Measurements from ENCODE around the gene MCC. TPM values are rescaled to one million over a fixed set of nuclear protein-coding genes. Genes with fewer than 3 reads are reported as not detected.

Gene MCC
- polyA plus RNA-seq, 4 donors = 0.45 to 3.5 (median 1.6) TPM

DNA sequence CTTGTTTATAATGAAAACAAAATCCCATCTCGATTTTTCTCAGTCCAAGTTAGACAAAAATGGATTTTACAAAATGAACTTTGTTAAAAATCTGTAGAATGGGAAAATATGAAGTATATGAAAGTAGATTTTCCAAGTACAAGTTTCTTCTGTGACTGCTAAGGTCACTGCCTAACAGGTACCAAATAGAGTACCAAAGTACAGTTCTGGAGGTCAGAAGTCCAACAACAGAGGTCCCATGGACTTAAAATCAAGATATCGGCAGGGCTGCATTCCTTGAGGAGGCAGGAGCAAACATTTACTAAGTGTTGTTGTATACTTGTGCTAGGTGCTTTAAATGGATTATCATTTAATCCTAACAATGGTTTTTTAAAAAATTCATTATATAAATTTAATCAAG lies 31.2 kb upstream of the MCC start:
- Histone ChIP-seq H3K36me3 (ENCODE audit: control insufficient read depth in 3 of 3, insufficient read depth in 2 of 3, low read depth in 1 of 3, low read length in 3 of 3) (peaks cover 0 to 7% (median 3%) of the 10 kb centered on the region in 3 donors), H3K27me3 (ENCODE audit: control insufficient read depth in 3 of 3, insufficient read depth in 3 of 3, low read length in 3 of 3) (no peaks in the 10 kb centered on the region), H3K4me3 (ENCODE audit: low read depth in 1 of 3, low read length in 3 of 3) (no peak overlapping the region), H3K4me1 (ENCODE audit: control insufficient read depth in 3 of 3, insufficient read depth in 2 of 3, low read depth in 1 of 3, low read length in 2 of 3) (peaks cover 0 to 3% (median under 1%) of the 10 kb centered on the region in 3 donors), H3K27ac (ENCODE audit: low read depth in 1 of 3, low read length in 2 of 3) (no peak overlapping the region), H3K9me3 (ENCODE audit: control insufficient read depth in 2 of 2, insufficient read depth in 1 of 2, low read depth in 1 of 2, low read length in 1 of 2) (no peaks in the 10 kb centered on the region)
- DNase-seq = peak in 1 of 2 donors; percentile 39
- WGBS, 3 donors = 75 to 80% (median 79%) methylated on average over 2 of the region's 2 CpGs
- FAIRE-seq = no peak

DNA sequence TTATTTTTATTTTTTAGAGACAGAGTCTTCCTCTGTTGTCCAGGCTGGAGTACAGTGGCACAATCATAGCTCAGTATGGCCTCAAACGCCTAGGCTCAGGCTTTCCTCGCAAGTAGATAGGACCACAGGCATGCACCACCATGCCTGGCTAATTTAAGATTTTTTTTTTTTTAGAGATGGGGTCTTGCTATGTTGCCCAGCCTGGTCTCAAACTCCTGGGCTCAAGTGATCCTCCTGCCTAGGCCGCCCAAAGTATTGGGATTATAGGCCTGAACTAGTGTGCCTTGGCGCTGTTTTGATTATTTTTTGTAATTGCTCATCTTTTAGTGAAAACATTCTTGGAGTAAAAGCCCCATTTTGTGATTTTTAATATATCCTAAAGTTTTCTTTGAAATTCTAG lies 30.6 kb upstream of the MCC start:
- no peak overlapping the region for H3K4me3 ChIP-seq (ENCODE audit: low read depth in 1 of 3, low read length in 3 of 3)
- H3K27me3 ChIP-seq (ENCODE audit: control insufficient read depth in 3 of 3, insufficient read depth in 3 of 3, low read length in 3 of 3) = no peaks in the 10 kb centered on the region
- H3K4me1 ChIP-seq (ENCODE audit: control insufficient read depth in 3 of 3, insufficient read depth in 2 of 3, low read depth in 1 of 3, low read length in 2 of 3) = peaks cover 0 to 3% (median 3%) of the 10 kb centered on the region in 3 donors
- DNase-seq (no peak), FAIRE-seq (no peak)
- H3K36me3 ChIP-seq (ENCODE audit: control insufficient read depth in 3 of 3, insufficient read depth in 2 of 3, low read depth in 1 of 3, low read length in 3 of 3) = peaks cover 0 to 7% (median 3%) of the 10 kb centered on the region in 3 donors
- whole genome bisulfite sequencing, 3 donors = 95 to 98% (median 97%) methylated on average over 4 of the region's 4 CpGs
- no peaks in the 10 kb centered on the region for H3K9me3 ChIP-seq (ENCODE audit: control insufficient read depth in 2 of 2, insufficient read depth in 1 of 2, low read depth in 1 of 2, low read length in 1 of 2)
- H3K27ac ChIP-seq (ENCODE audit: low read depth in 1 of 3, low read length in 2 of 3) = no peak overlapping the region

DNA sequence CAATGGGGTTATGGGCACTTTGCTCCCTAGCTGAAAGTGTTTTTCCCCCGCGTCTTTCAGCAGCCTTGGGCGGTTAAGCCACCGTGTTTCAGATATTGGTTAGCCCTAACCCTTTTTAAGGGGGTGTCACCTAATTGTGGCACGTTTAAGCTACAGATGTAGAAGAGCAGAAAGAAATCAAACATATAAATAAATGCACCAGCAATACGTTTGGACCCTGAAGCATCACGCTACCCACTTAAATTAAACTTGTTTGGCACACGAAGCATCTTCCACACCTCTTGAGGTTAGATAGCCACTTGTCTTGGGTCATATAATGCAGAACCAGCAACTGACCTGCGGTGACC lies 26.0 kb upstream of the MCC start:
- Histone ChIP-seq H3K36me3 (ENCODE audit: control insufficient read depth in 3 of 3, insufficient read depth in 2 of 3, low read depth in 1 of 3, low read length in 3 of 3) (peaks cover 0 to 7% (median 3%) of the 10 kb centered on the region in 3 donors), H3K4me3 (ENCODE audit: low read depth in 1 of 3, low read length in 3 of 3) (peak overlapping the region; percentile 50 to 93 (median 61)), H3K9me3 (ENCODE audit: control insufficient read depth in 2 of 2, insufficient read depth in 1 of 2, low read depth in 1 of 2, low read length in 1 of 2) (no peaks in the 10 kb centered on the region), H3K27me3 (ENCODE audit: control insufficient read depth in 3 of 3, insufficient read depth in 3 of 3, low read length in 3 of 3) (no peaks in the 10 kb centered on the region), H3K4me1 (ENCODE audit: control insufficient read depth in 3 of 3, insufficient read depth in 2 of 3, low read depth in 1 of 3, low read length in 2 of 3) (peaks cover 2 to 8% (median 3%) of the 10 kb centered on the region in 3 donors), H3K27ac (ENCODE audit: low read depth in 1 of 3, low read length in 2 of 3) (peak overlapping the region; percentile 89 to 99 (median 95))
- WGBS, 3 donors = 4 to 10% (median 5%) methylated on average over 9 of the region's 9 CpGs
- FAIRE-seq (no peak), DNase-seq (no peak)

DNA sequence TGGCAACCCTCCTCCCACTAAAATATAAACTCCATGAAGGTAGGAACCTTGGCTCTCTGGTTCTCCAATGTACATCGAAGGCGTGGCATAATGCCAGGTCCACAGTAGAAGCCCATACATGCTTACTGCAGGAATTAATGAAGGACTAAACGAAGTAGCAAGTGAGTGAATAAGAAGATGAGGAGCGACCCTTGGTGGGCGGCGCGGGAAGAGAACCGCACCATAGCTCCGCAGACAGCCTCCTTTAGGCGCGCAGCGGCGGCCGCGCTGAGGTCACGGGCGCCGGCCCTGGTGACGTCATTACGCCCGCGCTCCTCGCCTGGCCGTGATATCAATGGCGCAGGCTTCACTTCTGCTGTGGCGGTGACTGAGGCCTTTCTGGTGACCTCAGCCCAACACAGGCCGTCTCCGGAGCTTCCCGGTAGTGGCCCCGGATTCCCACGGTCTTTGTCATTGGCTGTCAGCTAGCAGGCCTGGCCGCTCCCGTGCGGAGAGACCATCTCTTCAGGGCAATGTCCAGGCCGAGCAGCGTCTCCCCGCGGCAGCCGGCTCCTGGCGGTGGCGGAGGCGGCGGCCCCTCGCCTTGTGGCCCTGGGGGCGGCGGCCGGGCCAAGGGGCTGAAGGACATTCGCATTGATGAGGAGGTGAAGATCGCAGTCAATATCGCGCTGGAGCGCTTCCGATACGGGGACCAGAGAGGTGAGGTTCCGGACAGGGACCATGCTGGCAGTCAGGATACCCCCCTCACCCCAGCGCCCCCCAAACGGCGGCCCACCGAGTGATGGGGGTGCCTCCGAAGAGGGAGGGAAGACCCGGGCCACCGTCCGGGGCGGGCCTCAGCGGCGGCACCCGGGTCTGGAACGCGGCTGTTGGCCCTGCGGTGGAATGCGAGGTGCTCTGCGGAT lies 25.4 kb upstream of the MCC start, which contains the start of gene YTHDC2:
Gene YTHDC2 (plus strand): TSS at position 311 of the 905 bp plus-strand sequence. CDS start 202 bp downstream, at position 513.
- H3K27me3 ChIP-seq (ENCODE audit: control insufficient read depth in 3 of 3, insufficient read depth in 3 of 3, low read length in 3 of 3) = no peaks in the 10 kb centered on the region
- no peaks in the 10 kb centered on the region for H3K9me3 ChIP-seq (ENCODE audit: control insufficient read depth in 2 of 2, insufficient read depth in 1 of 2, low read depth in 1 of 2, low read length in 1 of 2)
- peak within 1 kb of the TSS; percentile 50 to 93 (median 61) for H3K4me3 ChIP-seq (ENCODE audit: low read depth in 1 of 3, low read length in 3 of 3)
- H3K36me3 ChIP-seq (ENCODE audit: control insufficient read depth in 3 of 3, insufficient read depth in 2 of 3, low read depth in 1 of 3, low read length in 3 of 3) = peaks cover 0 to 4% (median 3%) of the 10 kb centered on the region in 3 donors
- peak within 1 kb of the TSS; percentile 89 to 99 (median 95) for H3K27ac ChIP-seq (ENCODE audit: low read depth in 1 of 3, low read length in 2 of 3)
- WGBS, 3 donors = 0 to 1% (median 1%) methylated on average over 65 to 72 of the region's 72 CpGs
- H3K4me1 ChIP-seq (ENCODE audit: control insufficient read depth in 3 of 3, insufficient read depth in 2 of 3, low read depth in 1 of 3, low read length in 2 of 3) = peaks cover 2 to 8% (median 3%) of the 10 kb centered on the region in 3 donors
- DNase-seq (peak; percentile 84 to 94), FAIRE-seq (no peak)

DNA sequence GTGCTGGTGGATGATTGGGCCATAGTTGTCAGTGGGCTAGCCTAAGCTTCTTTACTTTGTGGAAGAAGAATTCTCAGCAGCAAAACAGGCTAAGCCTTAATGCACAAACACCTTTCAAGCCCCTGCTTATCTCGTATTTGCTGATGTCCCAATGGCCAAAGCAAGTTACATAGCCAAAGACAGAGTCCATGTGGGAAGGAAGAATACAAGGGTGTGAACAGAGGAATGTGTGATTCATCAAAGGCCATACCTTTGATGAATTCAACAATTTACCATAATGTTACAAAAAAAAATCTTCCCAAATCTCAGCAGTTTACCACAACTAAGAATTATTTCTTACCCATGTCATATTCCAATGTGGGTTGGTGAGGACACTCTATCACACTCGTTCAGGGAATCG lies 24.1 kb upstream of the MCC start:
- no peak for FAIRE-seq
- Histone ChIP-seq H3K36me3 (ENCODE audit: control insufficient read depth in 3 of 3, insufficient read depth in 2 of 3, low read depth in 1 of 3, low read length in 3 of 3) (no peaks in the 10 kb centered on the region), H3K9me3 (ENCODE audit: control insufficient read depth in 2 of 2, insufficient read depth in 1 of 2, low read depth in 1 of 2, low read length in 1 of 2) (no peaks in the 10 kb centered on the region), H3K27me3 (ENCODE audit: control insufficient read depth in 3 of 3, insufficient read depth in 3 of 3, low read length in 3 of 3) (peaks cover 0 to 3% (median 0%) of the 10 kb centered on the region in 3 donors), H3K27ac (ENCODE audit: low read depth in 1 of 3, low read length in 2 of 3) (no peak overlapping the region), H3K4me3 (ENCODE audit: low read depth in 1 of 3, low read length in 3 of 3) (no peak overlapping the region), H3K4me1 (ENCODE audit: control insufficient read depth in 3 of 3, insufficient read depth in 2 of 3, low read depth in 1 of 3, low read length in 2 of 3) (peaks cover 2 to 8% (median 3%) of the 10 kb centered on the region in 3 donors)
- no peak for DNase-seq
- 89 to 92% (median 90%) methylated on average over 3 of the region's 3 CpGs for WGBS, 3 donors

DNA sequence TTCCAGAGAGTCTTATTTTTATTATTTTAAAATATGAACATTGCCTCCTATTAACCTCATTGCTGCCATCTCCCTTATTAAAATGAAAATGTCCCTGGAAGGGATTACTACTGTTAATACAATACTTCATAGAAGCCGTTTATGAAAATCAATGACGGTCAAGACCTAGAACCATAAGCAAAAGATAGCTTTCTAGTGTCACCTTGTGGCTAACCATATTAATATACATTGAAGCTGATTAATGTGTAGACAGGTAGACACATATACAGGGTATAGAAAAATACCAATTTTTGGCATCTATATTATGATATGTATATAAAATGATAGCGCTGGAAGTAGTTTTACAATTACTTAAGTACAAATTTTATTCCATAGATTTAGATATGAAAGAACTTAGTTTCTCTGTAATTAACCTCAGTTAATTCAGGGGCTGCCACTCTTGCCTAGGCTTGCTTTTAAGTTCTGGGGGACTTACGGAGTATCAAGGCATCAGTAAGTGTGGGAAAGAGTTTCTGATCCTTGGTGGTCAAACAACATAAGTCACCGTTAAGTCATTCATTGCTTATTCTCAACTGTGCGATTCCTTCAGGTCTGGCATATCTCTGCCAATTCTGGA lies 22.7 kb upstream of the MCC start:
- peak; percentile 38 to 40 for DNase-seq
- H3K36me3 ChIP-seq (ENCODE audit: control insufficient read depth in 3 of 3, insufficient read depth in 2 of 3, low read depth in 1 of 3, low read length in 3 of 3) = no peaks in the 10 kb centered on the region
- H3K4me3 ChIP-seq (ENCODE audit: low read depth in 1 of 3, low read length in 3 of 3) = no peak overlapping the region
- H3K27ac ChIP-seq (ENCODE audit: low read depth in 1 of 3, low read length in 2 of 3) = no peak overlapping the region
- no peaks in the 10 kb centered on the region for H3K9me3 ChIP-seq (ENCODE audit: control insufficient read depth in 2 of 2, insufficient read depth in 1 of 2, low read depth in 1 of 2, low read length in 1 of 2)
- peak; percentile 5 for FAIRE-seq
- peaks cover 2 to 8% (median 3%) of the 10 kb centered on the region in 3 donors for H3K4me1 ChIP-seq (ENCODE audit: control insufficient read depth in 3 of 3, insufficient read depth in 2 of 3, low read depth in 1 of 3, low read length in 2 of 3)
- H3K27me3 ChIP-seq (ENCODE audit: control insufficient read depth in 3 of 3, insufficient read depth in 3 of 3, low read length in 3 of 3) = peaks cover 0 to 3% (median 0%) of the 10 kb centered on the region in 3 donors
- 55 to 57% (median 56%) methylated on average over 6 of the region's 6 CpGs for WGBS, 3 donors

DNA sequence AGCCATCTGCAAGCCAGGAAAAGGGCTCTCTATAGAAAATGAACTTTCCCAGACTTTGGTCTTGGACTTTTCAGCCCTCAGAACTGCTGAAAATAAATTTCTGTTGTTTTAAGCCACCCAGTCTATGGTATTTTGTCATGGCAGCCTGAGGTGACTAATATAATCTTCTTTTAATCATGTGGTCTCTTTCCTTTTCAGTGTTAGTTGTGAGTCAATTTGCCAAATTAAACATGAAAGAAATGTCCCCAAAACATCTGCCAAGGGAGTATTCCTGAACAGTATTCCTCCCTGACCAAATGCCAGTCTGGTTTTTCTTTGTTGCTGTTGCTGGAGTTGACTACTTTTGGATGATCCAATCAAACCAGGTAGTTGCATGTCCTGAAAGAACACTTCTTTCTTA lies 20.5 kb upstream of the MCC start:
- no peak for FAIRE-seq
- Histone ChIP-seq H3K9me3 (ENCODE audit: control insufficient read depth in 2 of 2, insufficient read depth in 1 of 2, low read depth in 1 of 2, low read length in 1 of 2) (no peaks in the 10 kb centered on the region), H3K4me3 (ENCODE audit: low read depth in 1 of 3, low read length in 3 of 3) (no peak overlapping the region), H3K4me1 (ENCODE audit: control insufficient read depth in 3 of 3, insufficient read depth in 2 of 3, low read depth in 1 of 3, low read length in 2 of 3) (peaks cover 0 to 4% (median 2%) of the 10 kb centered on the region in 3 donors), H3K27me3 (ENCODE audit: control insufficient read depth in 3 of 3, insufficient read depth in 3 of 3, low read length in 3 of 3) (peaks cover 0 to 5% (median 0%) of the 10 kb centered on the region in 3 donors), H3K36me3 (ENCODE audit: control insufficient read depth in 3 of 3, insufficient read depth in 2 of 3, low read depth in 1 of 3, low read length in 3 of 3) (no peaks in the 10 kb centered on the region), H3K27ac (ENCODE audit: low read depth in 1 of 3, low read length in 2 of 3) (no peak overlapping the region)
- no peak for DNase-seq

DNA sequence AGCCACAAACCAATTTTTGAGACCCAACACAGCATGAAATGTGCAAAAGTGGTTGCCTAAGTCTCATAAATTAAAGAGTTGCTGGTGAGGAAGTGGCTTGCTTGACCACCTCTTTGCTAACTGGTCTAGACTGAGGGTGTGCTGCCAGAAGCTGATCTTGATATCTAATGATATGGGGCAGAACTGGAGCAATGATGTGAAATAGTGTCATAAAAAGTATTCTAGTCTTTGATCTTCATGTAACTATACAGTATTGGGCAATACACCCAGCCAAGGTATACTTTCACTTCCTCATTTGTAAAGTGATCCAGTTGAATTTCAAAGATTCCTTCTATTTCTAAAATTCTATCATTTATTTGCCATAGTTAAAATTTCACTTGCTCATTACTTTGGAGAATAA lies 19.3 kb upstream of the MCC start:
- peak in 1 of 2 donors; percentile 15 for DNase-seq
- no peak overlapping the region for H3K4me3 ChIP-seq (ENCODE audit: low read depth in 1 of 3, low read length in 3 of 3)
- H3K36me3 ChIP-seq (ENCODE audit: control insufficient read depth in 3 of 3, insufficient read depth in 2 of 3, low read depth in 1 of 3, low read length in 3 of 3) = no peaks in the 10 kb centered on the region
- H3K9me3 ChIP-seq (ENCODE audit: control insufficient read depth in 2 of 2, insufficient read depth in 1 of 2, low read depth in 1 of 2, low read length in 1 of 2) = no peaks in the 10 kb centered on the region
- H3K4me1 ChIP-seq (ENCODE audit: control insufficient read depth in 3 of 3, insufficient read depth in 2 of 3, low read depth in 1 of 3, low read length in 2 of 3) = no peaks in the 10 kb centered on the region
- H3K27ac ChIP-seq (ENCODE audit: low read depth in 1 of 3, low read length in 2 of 3) = no peak overlapping the region
- H3K27me3 ChIP-seq (ENCODE audit: control insufficient read depth in 3 of 3, insufficient read depth in 3 of 3, low read length in 3 of 3) = peaks cover 0 to 5% (median 0%) of the 10 kb centered on the region in 3 donors
- FAIRE-seq = no peak

Data from small intestine (tissue), 7 donors.